ENCODE results near the gene NLGN4X. TPM values are rescaled to one million over a fixed set of nuclear protein-coding genes. Genes with fewer than 3 reads are reported as not detected.

The NLGN4X gene
- polyA plus RNA-seq, 1 experiment = 1.1 TPM

DNA sequence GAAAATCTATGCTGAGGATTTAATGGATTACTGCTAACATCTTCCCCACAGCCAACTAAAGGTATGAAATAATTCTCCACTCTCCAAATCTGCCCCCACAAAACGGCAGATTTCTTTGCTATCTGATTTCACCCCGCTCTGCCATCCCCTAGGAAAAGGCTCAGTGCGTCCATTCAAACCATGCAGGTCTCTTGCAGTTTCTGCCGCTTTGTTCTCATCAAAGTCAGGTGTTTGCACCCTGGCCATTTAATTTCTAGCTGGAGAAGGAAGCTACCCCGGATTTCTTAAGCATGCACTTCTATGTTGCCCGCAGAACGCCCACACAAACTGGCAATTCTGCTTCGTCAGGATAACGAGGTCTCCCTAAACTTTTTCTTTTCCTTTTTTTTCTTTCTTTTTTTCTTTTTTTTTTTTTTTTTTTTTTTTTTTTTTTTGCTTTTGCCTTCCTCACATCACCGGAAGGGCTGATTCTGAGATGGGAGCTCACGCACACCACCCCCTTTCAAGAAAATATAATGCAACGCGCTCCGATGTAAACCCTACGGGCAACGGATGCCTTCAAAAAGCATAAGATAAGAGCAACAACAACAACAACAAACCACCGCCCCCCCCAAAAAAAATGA is 3.3 kb downstream of the NLGN4X start:
- Histone ChIP-seq H3K4me3 (ENCODE audit: low read depth, low read length) (no peak overlapping the region), H3K36me3 (ENCODE audit: control insufficient read depth, insufficient read depth, low read length) (no peaks in the 10 kb centered on the region)
- POLR2A ChIA-PET = no interaction called here

DNA sequence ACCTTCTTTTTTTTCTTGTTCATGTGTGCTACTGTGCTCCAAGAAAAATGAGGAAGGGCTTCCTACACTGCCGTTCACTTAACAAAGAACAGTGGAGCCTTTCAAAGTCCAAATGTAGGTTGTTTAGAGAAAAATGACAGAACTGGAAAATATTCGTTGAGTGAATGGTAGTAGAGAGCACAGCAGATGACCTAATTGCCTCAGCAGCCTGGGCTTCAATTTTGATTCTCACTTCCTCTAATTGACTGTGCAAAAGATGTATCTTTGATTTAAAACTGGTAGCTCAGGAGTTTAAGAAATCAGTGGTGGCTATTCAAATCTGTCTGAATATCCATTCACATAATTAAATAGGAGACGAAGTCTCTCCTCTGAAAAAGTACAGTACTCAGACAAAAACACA is 5.2 kb downstream of the NLGN4X start:
- ChIA-PET POLR2A (no interaction called here), CTCF (no interaction called here)
- Histone ChIP-seq H3K27me3 (ENCODE audit: control insufficient read depth, insufficient read depth, low read length) (no peaks in the 10 kb centered on the region; the same call in 1 of the 2 replicates), H3K36me3 (ENCODE audit: control insufficient read depth, insufficient read depth, low read length) (no peaks in the 10 kb centered on the region), H3K4me3 (ENCODE audit: low read depth, low read length) (no peak overlapping the region)
- TF ChIP-seq, protein P1, sequence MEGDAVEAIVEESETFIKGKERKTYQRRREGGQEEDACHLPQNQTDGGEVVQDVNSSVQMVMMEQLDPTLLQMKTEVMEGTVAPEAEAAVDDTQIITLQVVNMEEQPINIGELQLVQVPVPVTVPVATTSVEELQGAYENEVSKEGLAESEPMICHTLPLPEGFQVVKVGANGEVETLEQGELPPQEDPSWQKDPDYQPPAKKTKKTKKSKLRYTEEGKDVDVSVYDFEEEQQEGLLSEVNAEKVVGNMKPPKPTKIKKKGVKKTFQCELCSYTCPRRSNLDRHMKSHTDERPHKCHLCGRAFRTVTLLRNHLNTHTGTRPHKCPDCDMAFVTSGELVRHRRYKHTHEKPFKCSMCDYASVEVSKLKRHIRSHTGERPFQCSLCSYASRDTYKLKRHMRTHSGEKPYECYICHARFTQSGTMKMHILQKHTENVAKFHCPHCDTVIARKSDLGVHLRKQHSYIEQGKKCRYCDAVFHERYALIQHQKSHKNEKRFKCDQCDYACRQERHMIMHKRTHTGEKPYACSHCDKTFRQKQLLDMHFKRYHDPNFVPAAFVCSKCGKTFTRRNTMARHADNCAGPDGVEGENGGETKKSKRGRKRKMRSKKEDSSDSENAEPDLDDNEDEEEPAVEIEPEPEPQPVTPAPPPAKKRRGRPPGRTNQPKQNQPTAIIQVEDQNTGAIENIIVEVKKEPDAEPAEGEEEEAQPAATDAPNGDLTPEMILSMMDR (IDR thresholded peaks at IDR 0.05; ENCODE audit: insufficient read depth, low read depth, low read length) = no peak
- DNase-seq (ENCODE audit: low read depth) = no peak

More for the DNA sequence above, 3.3 kb downstream of the NLGN4X start:
- DNase-seq (ENCODE audit: low read depth) = no peak
- CTCF ChIA-PET = no interaction called here
- TF ChIP-seq, protein P1 (IDR thresholded peaks at IDR 0.05; ENCODE audit: insufficient read depth, low read depth, low read length) = no peak
- no peaks in the 10 kb centered on the region; the same call in 1 of the 2 replicates for H3K27me3 ChIP-seq (ENCODE audit: control insufficient read depth, insufficient read depth, low read length)

DNA sequence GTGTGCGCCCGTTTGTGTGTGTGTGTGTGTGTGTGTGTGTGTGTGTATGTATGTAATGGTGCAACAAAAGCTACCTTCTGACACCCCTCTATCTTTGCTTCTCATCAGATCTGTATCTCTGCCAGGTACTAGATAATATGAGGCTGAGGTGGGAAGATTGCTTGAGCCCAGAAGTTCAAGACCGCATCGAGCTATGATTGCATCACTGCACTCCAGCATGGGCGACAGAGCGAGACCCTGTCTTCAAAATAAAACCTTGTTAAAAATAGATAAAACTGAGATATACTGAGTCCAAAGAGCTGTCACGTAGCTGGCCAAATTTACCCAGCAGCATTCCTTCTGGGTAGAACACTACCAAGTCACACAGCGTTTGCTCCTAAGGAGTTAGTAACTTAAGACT is 18.4 kb downstream of the NLGN4X start:
- H3K36me3 ChIP-seq (ENCODE audit: control insufficient read depth, insufficient read depth, low read length) = no peaks in the 10 kb centered on the region
- TF ChIP-seq, protein P1 (IDR thresholded peaks at IDR 0.05; ENCODE audit: insufficient read depth, low read depth, low read length) = no peak
- CTCF ChIA-PET = no interaction called here
- H3K4me3 ChIP-seq (ENCODE audit: low read depth, low read length) = no peak overlapping the region
- POLR2A ChIA-PET = no interaction called here
- H3K27me3 ChIP-seq (ENCODE audit: control insufficient read depth, insufficient read depth, low read length) = no peaks in the 10 kb centered on the region
- DNase-seq (ENCODE audit: low read depth) = no peak

DNA sequence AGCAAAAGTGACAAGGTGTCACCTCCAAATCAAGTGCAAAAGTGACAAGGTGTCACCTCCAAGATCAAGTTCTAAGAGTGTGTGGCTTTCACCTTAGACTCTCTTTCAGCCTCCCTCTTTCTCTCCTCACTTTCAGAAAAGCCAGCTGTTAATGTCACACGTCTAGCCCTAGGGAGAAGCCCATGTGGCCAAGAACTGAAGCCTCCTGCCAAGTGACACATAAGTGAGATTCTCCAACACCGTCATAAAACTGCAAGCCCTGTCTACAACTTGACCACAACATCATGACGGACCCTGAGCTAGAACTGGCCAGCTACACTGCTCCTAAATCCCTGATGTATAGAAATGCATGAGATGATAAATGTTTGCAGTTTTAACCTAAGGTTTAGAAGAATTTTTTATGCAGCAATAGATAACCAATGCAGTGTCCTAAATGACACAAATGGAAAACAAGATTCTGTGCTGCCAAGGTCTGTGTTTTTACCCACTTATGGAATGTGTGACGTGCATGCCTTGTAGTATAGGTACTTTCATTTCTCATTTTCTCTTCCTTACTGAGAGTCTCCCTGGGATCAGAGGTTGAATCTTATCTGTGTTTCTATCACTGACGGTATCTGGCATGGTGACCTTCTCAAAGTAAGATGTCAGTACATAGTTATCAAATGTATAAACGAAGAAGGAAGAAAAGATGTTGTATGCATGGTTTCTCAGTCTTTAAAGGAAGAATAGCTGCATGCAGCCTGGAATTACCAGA is 25.0 kb downstream of the NLGN4X start:
- ChIA-PET POLR2A (no interaction called here), CTCF (no interaction called here)
- H3K36me3 ChIP-seq (ENCODE audit: control insufficient read depth, insufficient read depth, low read length) = no peaks in the 10 kb centered on the region
- no peak overlapping the region for H3K4me3 ChIP-seq (ENCODE audit: low read depth, low read length)
- H3K27me3 ChIP-seq (ENCODE audit: control insufficient read depth, insufficient read depth, low read length) = no peaks in the 10 kb centered on the region
- TF ChIP-seq, protein P1 (IDR thresholded peaks at IDR 0.05; ENCODE audit: insufficient read depth, low read depth, low read length) = no peak
- DNase-seq (ENCODE audit: low read depth) = no peak

DNA sequence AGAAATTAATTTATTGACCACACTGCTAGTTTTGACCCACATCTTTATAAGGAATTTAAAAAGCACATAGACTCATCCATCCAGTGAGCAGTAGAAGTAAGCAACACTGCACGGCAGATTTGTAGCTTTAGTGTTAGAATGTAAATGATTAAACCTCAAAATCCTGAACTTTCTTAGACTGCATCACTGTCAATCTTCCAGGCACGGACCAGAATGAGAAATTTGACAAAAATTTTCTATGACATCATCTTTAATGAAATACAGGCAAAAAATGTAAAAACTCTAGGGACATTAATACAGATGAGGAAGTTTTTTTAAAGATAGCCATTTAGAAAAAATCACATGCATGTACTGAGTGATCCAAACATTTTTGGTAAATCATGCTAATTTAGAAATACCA is 29.2 kb downstream of the NLGN4X start:
- ChIA-PET POLR2A (no interaction called here), CTCF (no interaction called here)
- DNase-seq (ENCODE audit: low read depth) = no peak
- Histone ChIP-seq H3K27me3 (ENCODE audit: control insufficient read depth, insufficient read depth, low read length) (no peaks in the 10 kb centered on the region), H3K36me3 (ENCODE audit: control insufficient read depth, insufficient read depth, low read length) (no peaks in the 10 kb centered on the region), H3K4me3 (ENCODE audit: low read depth, low read length) (no peak overlapping the region)
- TF ChIP-seq, protein P1 (IDR thresholded peaks at IDR 0.05; ENCODE audit: insufficient read depth, low read depth, low read length) = no peak
